ENCODE measurements around the gene CHAC1.

CHAC1 gene

DNA sequence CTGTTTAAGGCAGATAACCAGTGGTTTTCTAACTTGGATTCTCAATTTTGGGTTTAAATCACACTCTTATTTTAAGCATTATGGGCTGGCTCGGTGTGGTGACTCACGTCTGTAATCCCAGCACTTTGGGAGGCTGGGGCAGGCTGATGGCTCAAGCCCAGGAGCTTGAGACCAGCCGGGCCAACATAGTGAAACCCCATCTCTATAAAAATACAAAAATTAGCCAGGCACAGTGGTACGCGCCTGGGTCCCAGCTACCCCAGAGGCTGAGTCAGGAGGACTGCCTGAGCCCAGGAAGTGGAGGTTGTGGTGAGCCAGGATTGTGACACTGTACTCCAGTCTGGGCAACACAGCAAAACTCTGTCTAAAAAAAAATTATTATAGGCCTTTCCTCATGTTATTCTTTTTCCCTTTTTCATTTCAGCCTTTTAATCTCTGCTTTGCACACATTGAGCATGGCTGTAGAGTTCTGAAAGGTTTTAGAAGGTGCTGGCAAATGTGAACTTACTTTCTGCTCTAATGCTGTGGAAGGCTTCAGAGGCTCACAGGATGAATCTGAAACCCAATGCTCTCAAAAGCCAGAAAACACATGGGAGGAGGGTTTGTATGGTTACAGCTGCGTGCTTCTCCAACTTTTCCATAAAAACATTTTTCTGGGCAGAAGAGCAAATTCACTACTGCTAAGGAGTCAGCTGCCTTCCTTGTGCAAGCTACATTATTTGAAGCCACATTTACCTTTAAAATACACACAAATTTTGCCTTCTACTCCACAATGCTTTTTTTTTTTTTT is 32.5 kb downstream of the CHAC1 start:
- DNase-seq (ENCODE audit: low spot score), result no peak

GRCh38 chr15:40986820-40987219 is 33.5 kb downstream of the CHAC1 start:
- DNase-seq (ENCODE audit: low spot score), result no peak

- no peak for DNase-seq (ENCODE audit: low spot score)
Measured at GRCh38 chr15:40988156-40988555, 34.9 kb downstream of the CHAC1 start.

GRCh38 chr15:40990080-40990479 is 36.8 kb downstream of the CHAC1 start:
- DNase-seq (ENCODE audit: low spot score), result no peak

DNA sequence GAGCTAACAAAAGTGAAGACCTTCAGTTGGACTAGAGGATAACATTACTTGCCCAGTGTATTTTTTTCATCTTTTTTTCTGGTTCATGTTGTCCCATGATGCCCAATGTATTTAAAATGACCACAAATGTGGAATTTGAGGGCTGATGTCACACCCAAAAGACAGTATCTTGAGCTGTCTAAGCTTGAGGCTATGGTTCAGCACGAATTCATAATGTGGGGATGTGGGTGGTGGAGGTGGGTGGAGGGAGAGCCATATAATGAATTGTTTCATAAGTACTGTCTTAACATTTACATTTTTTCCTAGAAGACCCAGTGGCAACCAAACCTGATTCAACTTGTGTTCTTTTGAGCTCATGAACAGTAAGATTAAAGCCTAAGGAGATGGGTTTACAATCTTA is 37.5 kb downstream of the CHAC1 start:
- no peak for DNase-seq (ENCODE audit: low spot score)

DNA sequence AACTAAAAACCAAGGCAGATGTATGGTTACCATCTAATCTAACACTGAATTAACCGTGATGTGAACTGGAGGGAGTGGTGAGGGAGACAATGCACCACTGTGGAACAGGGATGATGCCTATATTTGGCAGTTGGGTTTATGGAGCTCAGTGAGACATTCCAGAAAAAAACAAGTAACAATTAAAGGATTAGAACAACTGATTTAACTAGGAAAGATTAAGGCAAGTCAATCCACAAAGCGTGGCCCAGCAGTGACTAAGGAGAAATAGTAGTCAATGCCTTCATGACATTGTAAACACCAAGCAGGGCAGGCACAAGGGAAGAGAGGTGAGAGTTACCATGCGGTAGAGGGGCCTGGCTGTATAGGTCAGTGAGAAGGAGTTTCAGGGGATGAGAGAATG is 38.1 kb downstream of the CHAC1 start:
- no peak for DNase-seq (ENCODE audit: low spot score)

DNA sequence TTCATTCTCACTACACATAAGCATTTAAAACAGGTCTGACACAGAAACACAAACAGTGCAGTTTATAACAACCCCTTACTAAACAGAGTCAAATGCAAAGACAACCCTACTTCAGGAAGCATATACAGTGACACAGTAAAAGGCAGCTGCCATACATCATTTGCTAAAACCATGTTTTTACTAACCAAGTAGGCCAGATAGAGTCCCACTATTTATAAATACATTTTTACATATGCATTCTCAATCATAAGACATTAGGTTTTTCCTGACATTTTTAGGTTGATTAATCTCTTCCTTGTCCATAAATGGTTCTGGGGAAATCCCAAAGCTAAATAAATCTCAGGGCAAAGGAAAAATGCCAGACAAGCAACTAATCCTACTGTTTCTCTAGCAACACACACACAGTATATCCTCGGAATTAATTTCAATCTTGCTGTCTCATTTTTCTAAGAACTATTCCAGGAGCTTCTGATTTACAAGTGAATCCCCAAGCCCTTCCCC is 39.0 kb downstream of the CHAC1 start:
- no peak for DNase-seq (ENCODE audit: low spot score)

GRCh38 chr15:40992825-40993224 is 39.6 kb downstream of the CHAC1 start:
- no peak for DNase-seq (ENCODE audit: low spot score)

GRCh38 chr15:40995656-40996055 is 42.4 kb downstream of the CHAC1 start:
- no peak for DNase-seq (ENCODE audit: low spot score)

DNA sequence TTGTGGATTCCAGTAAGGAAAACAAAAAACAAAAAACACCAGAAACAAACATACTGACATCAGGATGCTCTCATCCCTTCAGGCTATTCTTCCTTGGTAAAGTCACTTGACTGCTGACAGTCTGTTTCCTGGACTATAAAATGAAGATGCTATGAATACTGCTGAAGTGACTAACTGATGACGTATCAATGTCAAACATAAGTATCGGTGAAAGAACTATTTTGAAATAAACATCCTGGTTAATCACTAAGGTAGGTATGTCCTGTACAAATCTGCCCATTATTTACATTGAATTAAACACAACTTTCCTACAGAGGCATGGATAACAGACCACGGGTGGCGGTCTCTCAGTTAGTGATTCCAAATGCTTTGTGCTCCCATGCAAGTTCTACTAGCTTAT is 45.9 kb downstream of the CHAC1 start:
- DNase-seq (ENCODE audit: low spot score), result no peak

DNA sequence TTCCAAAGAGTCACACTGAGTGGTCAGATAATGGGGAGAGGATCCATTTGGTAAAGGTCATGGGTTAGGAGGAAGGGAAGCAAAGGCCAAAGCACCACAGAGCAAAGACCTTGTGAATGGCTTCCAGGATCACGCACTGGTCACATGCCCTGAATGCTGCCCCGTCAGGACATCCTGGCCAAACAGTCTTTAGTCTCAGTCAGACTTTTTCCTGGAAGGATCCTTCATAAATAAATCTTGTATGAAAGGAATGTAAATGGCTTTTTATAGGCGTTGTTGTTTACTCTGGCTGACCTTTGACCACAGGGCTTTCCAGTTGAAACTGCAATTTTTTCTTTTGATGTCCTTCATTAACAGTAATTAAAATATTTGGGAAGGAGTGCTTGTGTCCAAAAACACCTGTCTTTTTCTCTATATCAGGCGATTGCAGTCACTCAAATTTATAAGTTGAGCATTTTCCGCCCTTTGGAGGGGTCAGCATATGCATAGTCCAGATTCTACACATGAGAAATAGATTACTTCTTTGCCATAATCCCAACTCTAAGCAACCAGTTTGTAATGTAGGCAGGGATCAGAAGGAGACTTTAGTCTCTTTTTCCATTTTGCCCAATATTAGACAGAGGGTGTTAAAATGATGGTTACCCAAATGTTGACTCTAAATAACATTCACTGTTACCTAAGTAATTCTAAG is 48.4 kb downstream of the CHAC1 start:
- DNase-seq (ENCODE audit: low spot score), result no peak

DNA sequence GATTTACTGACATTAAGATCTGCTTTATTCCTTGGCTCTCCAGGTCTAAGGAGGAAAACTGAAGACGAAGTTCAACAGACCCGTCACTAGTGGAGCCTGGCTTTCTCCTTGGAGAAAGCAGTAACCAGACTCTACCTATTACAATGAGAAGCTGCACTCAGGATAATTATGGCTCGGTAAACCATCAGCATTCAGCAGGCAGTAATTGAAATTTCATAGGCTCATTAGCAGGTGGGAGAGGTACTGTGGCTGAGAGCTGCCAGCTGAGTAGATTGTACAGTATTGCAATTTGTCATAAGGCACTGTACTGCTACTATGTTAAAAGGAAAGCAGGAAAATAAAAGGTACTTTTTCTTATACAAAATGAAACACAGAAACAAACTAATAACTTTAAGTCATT is 51.2 kb downstream of the CHAC1 start:
- DNase-seq (ENCODE audit: low spot score), result no peak

All from CD4-positive, alpha-beta T cell treated with Interleukin-15 for 4 hours (primary cell).